ENCODE data around the gene RFX3.

RFX3 gene

DNA sequence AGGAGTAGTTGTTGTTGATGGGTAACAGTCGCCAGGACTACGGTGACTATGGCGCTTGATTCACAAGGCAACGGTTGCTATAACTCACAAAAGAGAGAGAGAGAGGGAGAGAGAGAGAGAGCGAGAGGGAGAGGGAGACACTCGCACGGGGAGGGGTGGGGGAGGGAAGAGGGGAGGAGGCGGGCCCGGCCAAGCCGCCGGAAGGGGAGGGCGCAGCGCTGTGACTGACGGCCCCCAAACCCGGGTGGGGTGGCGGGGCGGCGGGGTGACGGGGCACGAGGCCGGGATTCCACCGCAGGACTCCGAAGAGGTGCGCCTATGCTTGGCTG lies at the start of gene RFX3:
RFX3 (minus strand) TSS at position 166 of the 329 bp plus-strand sequence. CDS start 130,413 bp downstream, outside the sequence.
- H3K4me3 ChIP-seq (ENCODE audit: low read depth, low read length), result peak within 1 kb of the TSS; percentile 74
- TF ChIP-seq, protein P1, sequence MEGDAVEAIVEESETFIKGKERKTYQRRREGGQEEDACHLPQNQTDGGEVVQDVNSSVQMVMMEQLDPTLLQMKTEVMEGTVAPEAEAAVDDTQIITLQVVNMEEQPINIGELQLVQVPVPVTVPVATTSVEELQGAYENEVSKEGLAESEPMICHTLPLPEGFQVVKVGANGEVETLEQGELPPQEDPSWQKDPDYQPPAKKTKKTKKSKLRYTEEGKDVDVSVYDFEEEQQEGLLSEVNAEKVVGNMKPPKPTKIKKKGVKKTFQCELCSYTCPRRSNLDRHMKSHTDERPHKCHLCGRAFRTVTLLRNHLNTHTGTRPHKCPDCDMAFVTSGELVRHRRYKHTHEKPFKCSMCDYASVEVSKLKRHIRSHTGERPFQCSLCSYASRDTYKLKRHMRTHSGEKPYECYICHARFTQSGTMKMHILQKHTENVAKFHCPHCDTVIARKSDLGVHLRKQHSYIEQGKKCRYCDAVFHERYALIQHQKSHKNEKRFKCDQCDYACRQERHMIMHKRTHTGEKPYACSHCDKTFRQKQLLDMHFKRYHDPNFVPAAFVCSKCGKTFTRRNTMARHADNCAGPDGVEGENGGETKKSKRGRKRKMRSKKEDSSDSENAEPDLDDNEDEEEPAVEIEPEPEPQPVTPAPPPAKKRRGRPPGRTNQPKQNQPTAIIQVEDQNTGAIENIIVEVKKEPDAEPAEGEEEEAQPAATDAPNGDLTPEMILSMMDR (IDR thresholded peaks at IDR 0.05; ENCODE audit: borderline replicate concordance, insufficient read depth, low read depth, low read length), result no peak

DNA sequence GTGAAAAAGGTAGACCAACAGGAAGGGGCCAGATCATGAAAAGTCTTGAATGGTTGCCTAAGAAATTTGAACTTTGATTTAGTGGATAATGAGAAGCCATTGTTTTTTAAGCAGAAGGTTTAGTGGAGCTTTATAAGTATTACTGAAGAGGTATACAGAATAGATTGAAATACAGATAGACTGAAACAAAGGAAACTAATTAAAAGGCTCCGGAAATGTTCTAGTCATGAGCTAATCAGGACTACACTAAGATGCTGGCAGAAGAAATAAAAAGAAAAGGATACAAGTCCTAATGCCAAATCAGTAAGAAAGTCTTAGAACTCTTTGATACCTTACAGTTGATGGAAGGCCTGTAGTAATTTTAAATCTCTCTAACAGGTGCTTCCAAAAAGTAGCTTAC lies 45.7 kb upstream of the RFX3 start:
- TF ChIP-seq, protein P1 (IDR thresholded peaks at IDR 0.05; ENCODE audit: borderline replicate concordance, insufficient read depth, low read depth, low read length), result no peak
- H3K4me3 ChIP-seq (ENCODE audit: low read depth, low read length), result no peak overlapping the region

DNA sequence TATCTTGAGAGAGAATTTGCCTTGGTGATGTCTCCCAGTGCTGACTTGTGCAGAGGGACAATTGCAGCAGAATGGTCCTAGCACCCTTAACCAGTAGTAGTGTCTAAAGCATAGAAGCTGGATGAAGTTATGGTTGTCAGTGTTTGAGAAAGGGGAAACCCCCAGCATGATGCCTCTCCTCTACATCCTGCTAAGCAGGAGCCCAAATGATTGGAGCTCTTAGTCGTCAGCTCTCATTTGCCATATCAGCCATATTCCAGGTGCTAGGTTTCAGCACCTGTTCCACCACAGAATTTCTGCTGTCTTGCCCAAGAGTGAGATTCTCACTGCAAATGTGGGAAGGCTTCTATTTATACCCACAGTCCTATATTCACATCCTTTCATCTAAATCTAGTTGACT lies 43.7 kb upstream of the RFX3 start:
- no peak overlapping the region for H3K4me3 ChIP-seq (ENCODE audit: low read depth, low read length)
- TF ChIP-seq, protein P1 (IDR thresholded peaks at IDR 0.05; ENCODE audit: borderline replicate concordance, insufficient read depth, low read depth, low read length), result no peak

DNA sequence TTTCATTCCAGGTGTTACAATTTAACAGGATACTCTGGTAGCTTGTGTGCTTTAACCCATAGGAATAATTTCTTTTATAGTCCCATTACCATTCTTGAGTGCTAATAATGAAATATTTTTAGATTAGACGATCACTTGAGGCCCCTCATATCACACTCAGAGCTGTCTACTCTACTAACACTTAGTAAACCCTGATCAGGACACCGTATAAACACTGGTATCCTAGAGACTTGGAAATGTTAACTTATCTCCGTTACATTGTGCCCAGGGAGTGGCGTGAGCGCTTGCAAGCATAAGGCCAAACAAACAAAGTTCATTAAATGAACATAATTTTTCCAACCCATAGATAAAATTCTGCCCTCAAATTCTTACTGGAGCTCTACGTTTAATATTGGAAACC lies 42.2 kb upstream of the RFX3 start:
- no peak overlapping the region for H3K4me3 ChIP-seq (ENCODE audit: low read depth, low read length)
- TF ChIP-seq, protein P1 (IDR thresholded peaks at IDR 0.05; ENCODE audit: borderline replicate concordance, insufficient read depth, low read depth, low read length), result no peak

DNA sequence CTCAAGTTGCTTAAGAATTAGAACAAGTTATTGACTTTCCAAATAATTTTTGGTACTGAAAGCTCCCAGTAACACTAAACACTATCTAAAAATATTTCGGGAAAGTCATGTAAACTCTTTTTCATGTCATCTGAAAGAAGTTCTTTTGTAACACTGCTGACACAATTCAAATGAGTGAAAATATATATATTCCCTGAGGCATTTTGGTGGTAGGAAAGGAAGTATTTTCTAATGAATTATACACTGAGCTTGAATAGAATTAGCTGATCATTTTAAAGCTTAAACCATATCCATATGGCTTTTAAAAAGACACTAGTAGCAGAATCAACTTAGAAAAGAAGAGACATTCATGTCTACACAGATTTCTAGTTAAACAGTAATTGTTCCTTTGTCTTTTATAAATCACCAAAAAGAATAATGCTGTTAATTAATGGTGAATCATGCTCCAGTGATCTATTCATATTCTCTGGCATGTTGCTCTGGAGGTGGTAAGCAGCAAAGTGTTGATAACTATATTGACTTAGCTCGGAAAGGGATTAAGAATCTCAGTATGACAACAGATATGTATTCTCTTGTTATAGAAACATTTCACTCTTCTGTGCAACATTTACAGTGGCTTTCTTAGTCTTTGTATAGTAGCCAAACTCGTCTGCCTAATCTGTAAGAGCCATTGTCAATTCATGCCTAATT lies 27.4 kb upstream of the RFX3 start:
- TF ChIP-seq, protein P1 (IDR thresholded peaks at IDR 0.05; ENCODE audit: borderline replicate concordance, insufficient read depth, low read depth, low read length), result no peak

DNA sequence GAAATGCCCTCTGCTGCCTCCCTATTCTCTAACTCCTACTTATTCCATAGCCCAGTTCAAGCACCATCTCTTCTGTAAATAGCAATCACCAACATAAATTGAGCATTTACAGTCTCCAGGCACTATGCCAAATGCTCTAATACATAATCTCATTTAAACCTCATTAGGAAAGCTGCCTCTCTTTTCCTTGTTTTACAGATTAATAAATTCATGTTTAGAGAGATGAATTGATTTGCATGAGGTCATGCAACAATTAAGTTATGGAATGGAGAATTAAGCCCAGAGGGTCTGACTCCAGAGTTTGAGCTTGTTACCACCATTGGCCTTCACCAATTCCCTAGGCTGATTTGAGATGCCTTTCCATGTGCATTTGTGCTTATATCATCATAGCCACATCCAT lies 23.4 kb upstream of the RFX3 start:
- TF ChIP-seq, protein P1 (IDR thresholded peaks at IDR 0.05; ENCODE audit: borderline replicate concordance, insufficient read depth, low read depth, low read length), result no peak
- H3K4me3 ChIP-seq (ENCODE audit: low read depth, low read length), result no peak overlapping the region

More for the DNA sequence above, 27.4 kb upstream of the RFX3 start:
- H3K4me3 ChIP-seq (ENCODE audit: low read depth, low read length), result no peak overlapping the region

DNA sequence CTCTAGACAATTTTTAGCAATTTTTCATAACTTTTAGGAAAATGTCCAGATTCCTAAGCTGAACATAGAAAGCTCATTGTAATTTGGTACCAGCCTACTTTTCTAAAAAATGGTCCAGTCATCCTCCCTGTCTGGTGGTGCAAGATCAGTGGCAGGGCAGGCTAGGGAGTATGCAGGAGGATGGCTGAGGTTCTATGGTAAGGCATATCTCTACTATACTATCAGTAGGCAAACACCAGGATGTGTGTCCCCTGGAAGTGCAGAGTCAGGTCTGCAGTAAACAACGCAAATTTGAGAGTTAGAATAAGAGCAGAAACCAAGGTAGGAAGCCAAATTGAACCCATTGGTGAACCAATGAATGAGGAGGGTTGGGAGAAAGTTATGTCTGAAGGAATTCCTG lies 22.8 kb upstream of the RFX3 start:
- no peak overlapping the region for H3K4me3 ChIP-seq (ENCODE audit: low read depth, low read length)
- TF ChIP-seq, protein P1 (IDR thresholded peaks at IDR 0.05; ENCODE audit: borderline replicate concordance, insufficient read depth, low read depth, low read length), result no peak

Measured in GM12875 (cell line).